ENCODE results near the gene MFSD6L. TPM values are rescaled to one million over a fixed set of nuclear protein-coding genes. Genes with fewer than 3 reads are reported as not detected.

Gene MFSD6L
- total RNA-seq, 6 donors from 2014 or later, result 0.61 to 3.0 (median 2.0) TPM; not detected in 1

GRCh38 chr17:8755590-8756255 is 43.4 kb downstream of the MFSD6L start:
- 88 to 91% methylated on average over 12 of the region's 12 CpGs for WGBS, 2 donors
- H3K9me3 ChIP-seq, result no peaks in the 10 kb centered on the region
- ATAC-seq (ENCODE audit: low FRiP score in 2 of 2), result no peak

GRCh38 chr17:8754890-8755289 is 44.3 kb downstream of the MFSD6L start:
- no peak for ATAC-seq (ENCODE audit: low FRiP score in 2 of 2)
- Histone ChIP-seq H3K4me3 (no peak overlapping the region), H3K27me3 (no peaks in the 10 kb centered on the region), H3K27ac (no peak overlapping the region), H3K4me1 (no peaks in the 10 kb centered on the region), H3K9me3 (no peaks in the 10 kb centered on the region), H3K36me3 (no peaks in the 10 kb centered on the region)
- TF ChIP-seq EP300 (IDR thresholded peaks at IDR 0.05), result no peak
- no peak for TF ChIP-seq POLR2A (IDR thresholded peaks at IDR 0.05)
- TF ChIP-seq CTCF (IDR thresholded peaks at IDR 0.05), result no peak
- no peak for DNase-seq
- WGBS, 2 donors, result 74% methylated on average over 8 of the region's 8 CpGs

More at GRCh38 chr17:8755590-8756255, 43.4 kb downstream of the MFSD6L start:
- Histone ChIP-seq H3K36me3 (no peaks in the 10 kb centered on the region), H3K27me3 (no peaks in the 10 kb centered on the region), H3K4me1 (no peaks in the 10 kb centered on the region), H3K4me3 (no peak overlapping the region), H3K27ac (no peak overlapping the region)
- DNase-seq, result no peak
- TF ChIP-seq CTCF (IDR thresholded peaks at IDR 0.05) (no peak), POLR2A (IDR thresholded peaks at IDR 0.05) (no peak), EP300 (IDR thresholded peaks at IDR 0.05) (no peak), POLR2AphosphoS5 (IDR thresholded peaks at IDR 0.05) (no peak)

GRCh38 chr17:8753976-8754440 is 45.2 kb downstream of the MFSD6L start:
- Histone ChIP-seq H3K27me3 (no peaks in the 10 kb centered on the region), H3K27ac (no peak overlapping the region), H3K9me3 (no peaks in the 10 kb centered on the region), H3K4me1 (no peaks in the 10 kb centered on the region), H3K4me3 (no peak overlapping the region), H3K36me3 (no peaks in the 10 kb centered on the region)
- no peak for DNase-seq
- no peak for ATAC-seq (ENCODE audit: low FRiP score in 2 of 2)
- TF ChIP-seq CTCF (IDR thresholded peaks at IDR 0.05) (peak in 3 of 6 experiments; percentile 26 to 34 (median 27)), POLR2A (IDR thresholded peaks at IDR 0.05) (no peak), POLR2AphosphoS5 (IDR thresholded peaks at IDR 0.05) (no peak), EP300 (IDR thresholded peaks at IDR 0.05) (no peak)
- WGBS, 2 donors, result 28 to 44% methylated on average over 1 of the region's 1 CpG

GRCh38 chr17:8753136-8753975 is 45.8 kb downstream of the MFSD6L start:
- H3K27ac ChIP-seq, result no peak overlapping the region
- H3K36me3 ChIP-seq, result no peaks in the 10 kb centered on the region
- no peak for ATAC-seq (ENCODE audit: low FRiP score in 2 of 2)
- TF ChIP-seq POLR2AphosphoS5 (IDR thresholded peaks at IDR 0.05) (no peak), POLR2A (IDR thresholded peaks at IDR 0.05) (no peak), CTCF (IDR thresholded peaks at IDR 0.05) (no peak), EP300 (IDR thresholded peaks at IDR 0.05) (no peak)
- H3K4me3 ChIP-seq, result no peak overlapping the region
- DNase-seq, result no peak
- no peaks in the 10 kb centered on the region for H3K9me3 ChIP-seq
- H3K4me1 ChIP-seq, result no peaks in the 10 kb centered on the region
- 85 to 87% methylated on average over 10 to 12 of the region's 12 CpGs for WGBS, 2 donors
- no peaks in the 10 kb centered on the region for H3K27me3 ChIP-seq
